Smooth muscle cell (in vitro differentiated cells): ENCODE data around the gene MARCHF9. TPM values are rescaled to one million over a fixed set of nuclear protein-coding genes. Genes with fewer than 3 reads are reported as not detected.

Experiments used
- DNase-seq: peaks from one replicate; lab custom pipeline; 2025; ENCODE audit not compliant: unreplicated experiment; lab: John Stamatoyannopoulos, UW
- H2AFZ ChIP-seq: fragments of 200-600 bp; sonication (generic); 2 replicates; pipeline ENCODE4 v1.6.0; 2016; ENCODE audit warnings: antibody characterized with exemption, low read depth, mild to moderate bottlenecking
- H3F3A ChIP-seq: fragments of 200-600 bp; sonication (generic); 2 replicates; pipeline ENCODE4 v1.6.0; 2017; ENCODE audit warnings: antibody characterized with exemption, low read depth
- H3K27ac ChIP-seq: fragments of 200-600 bp; sonication (generic); 2 replicates; pipeline ENCODE4 v1.5.1; 2016; ENCODE audit warnings: low read depth, mild to moderate bottlenecking
- H3K27me3 ChIP-seq: fragments of 200-600 bp; sonication (generic); 2 replicates; pipeline ENCODE4 v1.6.1; 2016; ENCODE audit warnings: low read depth, mild to moderate bottlenecking
- H3K36me3 ChIP-seq: fragments of 200-600 bp; sonication (generic); 2 replicates; pipeline ENCODE4 v1.5.1; 2016; ENCODE audit warnings: low read depth
- H3K4me1 ChIP-seq: fragments of 200-600 bp; sonication (generic); 2 replicates; pipeline ENCODE4 v1.5.1; 2016; ENCODE audit warnings: low read depth
- H3K4me2 ChIP-seq: fragments of 200-600 bp; sonication (generic); 2 replicates; pipeline ENCODE4 v1.6.0; 2016; ENCODE audit warnings: mild to moderate bottlenecking
- H3K4me3 ChIP-seq: fragments of 200-600 bp; sonication (generic); 2 replicates; pipeline ENCODE4 v1.5.1; 2016; ENCODE audit warnings: mild to moderate bottlenecking
- H3K79me2 ChIP-seq: fragments of 200-600 bp; sonication (generic); 2 replicates; pipeline ENCODE4 v1.6.0; 2016; ENCODE audit warnings: low read depth, mild to moderate bottlenecking
- H3K9ac ChIP-seq: fragments of 200-600 bp; sonication (generic); 2 replicates; pipeline ENCODE4 v1.6.0; 2016; ENCODE audit warnings: low read depth
- H3K9me3 ChIP-seq: fragments of 200-600 bp; sonication (generic); replicated peaks from 2 replicates; pipeline ENCODE4 v1.5.1; 2016; ENCODE audit warnings: low read depth
- H4K20me1 ChIP-seq: fragments of 200-600 bp; sonication (generic); 2 replicates; pipeline ENCODE4 v1.6.0; 2016; ENCODE audit warnings: low read depth
- CTCF ChIP-seq: fragments of 200-600 bp; sonication (generic); IDR thresholded peaks from 2 replicates; pipeline ENCODE4 v1.5.1; 2017; ENCODE audit warnings: borderline replicate concordance, mild to moderate bottlenecking, antibody characterized with exemption; ENCODE audit not compliant: insufficient read depth, poor library complexity, severe bottlenecking
- WGBS: methylation state at CpG from one replicate; pipeline ENCODE4 v1.1.7; 2016; ENCODE audit warnings: low lambda C conversion rate; 5-methylcytosine and 5-hydroxymethylcytosine counted together
- polyA plus RNA-seq: library from polyadenylated mRNA; unstranded; fragments of >200 nt; fragmentation: Nextera tagmentation; extraction: Ambion mirVana; gene quantifications from 2 replicates; pipeline ENCODE4 v1.2.1, GENCODE V29; 2016
- total RNA-seq: library from RNA; depleted of rRNA; stranded (reverse); fragments of >200 nt; gene quantifications from 2 replicates; pipeline ENCODE4 v1.2.3, GENCODE V29; 2014

Gene MARCHF9
- total and polyA plus RNA-seq, 2 experiments from 2014 or later, result 3.7 to 8.6 TPM

- Histone ChIP-seq H3K4me2 (no peak overlapping the region), H4K20me1 (no peaks in the 10 kb centered on the region), H3K4me1 (peaks cover 3% of the 10 kb centered on the region), H2AFZ (no peak overlapping the region), H3K36me3 (no peaks in the 10 kb centered on the region), H3K4me3 (no peak overlapping the region), H3K9me3 (no peaks in the 10 kb centered on the region), H3F3A (no peaks in the 10 kb centered on the region), H3K27ac (no peak overlapping the region), H3K27me3 (peaks cover 35% of the 10 kb centered on the region), H3K79me2 (no peaks in the 10 kb centered on the region), H3K9ac (no peak overlapping the region)
- WGBS, result 73% methylated on average over 11 of the region's 11 CpGs
- no peak for TF ChIP-seq CTCF
- DNase-seq, result no peak
Measured at GRCh38 chr12:57722716-57723629, 31.9 kb upstream of the MARCHF9 start.

- WGBS, result 58% methylated on average over 2 of the region's 2 CpGs
- Histone ChIP-seq H3K4me1 (peaks cover 3% of the 10 kb centered on the region), H3K4me2 (no peak overlapping the region), H3K4me3 (no peak overlapping the region), H3K79me2 (no peaks in the 10 kb centered on the region), H3K9ac (no peak overlapping the region), H3K36me3 (no peaks in the 10 kb centered on the region), H3F3A (no peaks in the 10 kb centered on the region), H2AFZ (no peak overlapping the region), H3K9me3 (no peaks in the 10 kb centered on the region), H3K27ac (no peak overlapping the region), H3K27me3 (peaks cover 41% of the 10 kb centered on the region), H4K20me1 (no peaks in the 10 kb centered on the region)
- TF ChIP-seq CTCF, result no peak
- DNase-seq, result no peak
Measured at GRCh38 chr12:57723630-57723962, 31.3 kb upstream of the MARCHF9 start.

GRCh38 chr12:57724003-57724935 is 30.6 kb upstream of the MARCHF9 start:
- TF ChIP-seq CTCF, result no peak
- no peak overlapping the region for H3K4me3 ChIP-seq
- DNase-seq, result no peak
- no peaks in the 10 kb centered on the region for H3K79me2 ChIP-seq
- H3K9ac ChIP-seq, result no peak overlapping the region
- no peak overlapping the region for H3K4me2 ChIP-seq
- no peak overlapping the region for H3K27ac ChIP-seq
- H3F3A ChIP-seq, result no peaks in the 10 kb centered on the region
- H3K27me3 ChIP-seq, result peaks cover 47% of the 10 kb centered on the region
- no peak overlapping the region for H2AFZ ChIP-seq
- WGBS, result 91% methylated on average over 12 of the region's 12 CpGs
- no peaks in the 10 kb centered on the region for H3K36me3 ChIP-seq
- peaks cover 3% of the 10 kb centered on the region for H3K4me1 ChIP-seq
- H4K20me1 ChIP-seq, result no peaks in the 10 kb centered on the region
- no peaks in the 10 kb centered on the region for H3K9me3 ChIP-seq
